Natural killer cell (primary cell): ENCODE data around the gene SRC. TPM values are rescaled to one million over a fixed set of nuclear protein-coding genes. Genes with fewer than 3 reads are reported as not detected.

ENCODE experiments used
- ATAC-seq, 3 donors: fragments of 150-1000 bp in 2 of 3; fragments of 200-7000 bp in 1 of 3; cut with Tn5 transposase; 1 replicate in 1 of 3; 2 replicates in 2 of 3; pipeline ENCODE4 v1.10.0; 2021; ENCODE audit warnings: mild to moderate bottlenecking in 2 of 3, moderate library complexity in 2 of 3
- DNase-seq, 2 donors: peaks; one replicate each; pipeline versions ENCODE4 v3.0.0 to v3.0.0-alpha.2; 2013 to 2021; ENCODE audit warnings: mixed read lengths in 1 of 2
- H3K27ac ChIP-seq: one replicate; pipeline ENCODE4 v1.5.1; 2013; ENCODE audit warnings: mild to moderate bottlenecking, low read length
- H3K27me3 ChIP-seq: one replicate; pipeline ENCODE4 v1.6.1; 2013; ENCODE audit warnings: low read length; ENCODE audit not compliant: control insufficient read depth, insufficient read depth
- H3K36me3 ChIP-seq: one replicate; pipeline ENCODE4 v1.6.1; 2013; ENCODE audit warnings: low read length; ENCODE audit not compliant: control insufficient read depth, insufficient read depth
- H3K4me1 ChIP-seq: one replicate; pipeline ENCODE4 v1.6.1; 2013; ENCODE audit warnings: low read length; ENCODE audit not compliant: control insufficient read depth, insufficient read depth
- H3K4me3 ChIP-seq: one replicate; pipeline ENCODE4 v1.5.1; 2013; ENCODE audit warnings: low read length
- H3K9me3 ChIP-seq: one replicate; pipeline ENCODE4 v1.6.1; 2013; ENCODE audit warnings: low read length; ENCODE audit not compliant: control insufficient read depth, insufficient read depth
- H3K27ac Mint-ChIP-seq, 2 donors: one replicate each; pipeline ENCODE4 v1.8.0; 2022; ENCODE audit warnings: mild to moderate bottlenecking in 2 of 2, mixed read lengths in 2 of 2, moderate library complexity in 1 of 2
- H3K27me3 Mint-ChIP-seq, 2 donors: one replicate each; pipeline ENCODE4 v1.8.0; 2022; ENCODE audit warnings: low read depth in 2 of 2, mixed read lengths in 2 of 2
- H3K36me3 Mint-ChIP-seq: one replicate; pipeline ENCODE4 v1.8.0; 2022; ENCODE audit warnings: mixed read lengths
- H3K4me1 Mint-ChIP-seq, 2 donors: one replicate each; pipeline ENCODE4 v1.8.0; 2022; ENCODE audit warnings: mixed read lengths in 2 of 2
- H3K4me3 Mint-ChIP-seq: one replicate; pipeline ENCODE4 v1.8.0; 2022; ENCODE audit warnings: mild to moderate bottlenecking, moderate library complexity, mixed read lengths
- H3K9me3 Mint-ChIP-seq, 2 donors: one replicate each; pipeline ENCODE4 v1.8.0; 2022; ENCODE audit warnings: mixed read lengths in 2 of 2
- CTCF ChIP-seq: fragments of 200-600 bp; IDR thresholded peaks from one replicate; pipeline ENCODE4 v1.8.0; 2022; ENCODE audit warnings: antibody characterized with exemption
- WGBS: methylation state at CpG from one replicate; pipeline ENCODE4 v1.1.7; 2013; ENCODE audit warnings: missing lambda C conversion rate; ENCODE audit not compliant: insufficient coverage; 5-methylcytosine and 5-hydroxymethylcytosine counted together
- intact Hi-C: fragments of 100-400 bp; cut with micrococcal nuclease; formaldehyde crosslinking; loops from one replicate; pipeline ENCODE4 v1.14.2; 2022
- total RNA-seq, 4 donors: library from RNA; stranded (reverse); fragments of 120-200 nt in 1 of 4; gene quantifications; one replicate each; pipeline versions ENCODE4 v1.2.3 to v1.2.4, GENCODE V29; 2013 to 2022

Gene SRC
- total RNA-seq, 3 donors from 2014 or later (not counting 1 experiment from before 2014, with no cell fraction given): 2.3 to 15.6 (median 10.5) TPM

- intact Hi-C loops: no loop called here
- no peak for ATAC-seq
- no peaks in the 10 kb centered on the region for H3K36me3 ChIP-seq
- no peak for TF ChIP-seq CTCF
- no peak overlapping the region for H3K27ac ChIP-seq
- H3K36me3 Mint-ChIP-seq: peaks cover 12% of the 10 kb centered on the region
- H3K27me3 Mint-ChIP-seq: peaks cover 15% of the 10 kb centered on the region in 2 donors
- H3K4me1 ChIP-seq: no peaks in the 10 kb centered on the region
- no peaks in the 10 kb centered on the region for H3K27me3 ChIP-seq
- H3K9me3 Mint-ChIP-seq: no peaks in the 10 kb centered on the region
- DNase-seq: no peak
- WGBS: 89% methylated on average over 2 of the region's 3 CpGs
- no peak overlapping the region for H3K27ac Mint-ChIP-seq
- no peak overlapping the region for H3K4me3 ChIP-seq
- H3K9me3 ChIP-seq: peaks cover 9% of the 10 kb centered on the region
- H3K4me1 Mint-ChIP-seq: no peaks in the 10 kb centered on the region
- no peak overlapping the region for H3K4me3 Mint-ChIP-seq
These were observed 107.3 kb downstream of the SRC start for GRCh38 chr20:37453288-37453687.

- Histone ChIP-seq H3K4me3 (no peak overlapping the region), H3K36me3 (no peaks in the 10 kb centered on the region), H3K27me3 (no peaks in the 10 kb centered on the region), H3K9me3 (peaks cover 12% of the 10 kb centered on the region), H3K27ac (no peak overlapping the region), H3K4me1 (no peaks in the 10 kb centered on the region)
- WGBS: 92% methylated on average over 5 of the region's 5 CpGs
- Mint-ChIP-seq H3K36me3 (peaks cover 12% of the 10 kb centered on the region), H3K9me3 (no peaks in the 10 kb centered on the region), H3K4me3 (no peak overlapping the region), H3K4me1 (no peaks in the 10 kb centered on the region), H3K27me3 (peaks cover 15% of the 10 kb centered on the region in 2 donors), H3K27ac (no peak overlapping the region)
- no peak for ATAC-seq
- no peak for DNase-seq
- TF ChIP-seq CTCF: no peak
- intact Hi-C loops: no loop called here
These were observed 107.9 kb downstream of the SRC start for GRCh38 chr20:37453836-37454235.

- Histone ChIP-seq H3K4me1 (no peaks in the 10 kb centered on the region), H3K9me3 (peaks cover 12% of the 10 kb centered on the region), H3K36me3 (no peaks in the 10 kb centered on the region), H3K27me3 (no peaks in the 10 kb centered on the region), H3K4me3 (no peak overlapping the region), H3K27ac (no peak overlapping the region)
- H3K27ac Mint-ChIP-seq: no peak overlapping the region
- H3K9me3 Mint-ChIP-seq: no peaks in the 10 kb centered on the region
- H3K4me1 Mint-ChIP-seq: no peaks in the 10 kb centered on the region
- peaks cover 12% of the 10 kb centered on the region for H3K36me3 Mint-ChIP-seq
- H3K4me3 Mint-ChIP-seq: no peak overlapping the region
- peaks cover 15% of the 10 kb centered on the region in 2 donors for H3K27me3 Mint-ChIP-seq
- no peak for TF ChIP-seq CTCF
- intact Hi-C loops: no loop called here
- no peak for DNase-seq
- ATAC-seq: no peak
These were observed 108.9 kb downstream of the SRC start for GRCh38 chr20:37454636-37455385.

Other genes with a start within 250 kb of the SRC start
- gene RPN2, start 166.8 kb upstream of the SRC start, total RNA-seq: 100 to 1,000 TPM; 124 to 136 (median 125) TPM
- gene MROH8, start 166.6 kb upstream of the SRC start, total RNA-seq: 1 to 10 TPM; 1.7 to 3.2 (median 2.3) TPM
- gene GHRH, start 84.3 kb upstream of the SRC start, total RNA-seq: not detected
- 1 to 10 TPM; 5.1 to 7.9 (median 6.4) TPM for gene MANBAL, start 56.5 kb upstream of the SRC start, total RNA-seq
- gene NNAT, start 175.1 kb downstream of the SRC start, total RNA-seq: not detected
- 10 to 100 TPM; 60.4 to 80.1 (median 77.9) TPM for gene BLCAP, start 181.7 kb downstream of the SRC start, total RNA-seq